ENCODE data around the gene MMP15.

Gene MMP15

GRCh38 chr16:58020628-58021521 is 4.7 kb upstream of the MMP15 start:
- DNase-seq = peak; percentile 66 to 73

- no peak for DNase-seq
These were observed 3.6 kb upstream of the MMP15 start for GRCh38 chr16:58021661-58022551.

GRCh38 chr16:58022601-58023371 is 2.8 kb upstream of the MMP15 start:
- DNase-seq = no peak

GRCh38 chr16:58024486-58025350 is 836 bp upstream of the MMP15 start:
- DNase-seq = peak; percentile 23 to 32

- DNase-seq = peak; percentile 15 to 30
These were observed 668 bp downstream of the MMP15 start for GRCh38 chr16:58026139-58026704.

- DNase-seq = no peak
These were observed 1.2 kb downstream of the MMP15 start for GRCh38 chr16:58026705-58027160.

- no peak for DNase-seq
These were observed 1.8 kb downstream of the MMP15 start for GRCh38 chr16:58027161-58027915.

- DNase-seq = no peak
These were observed 2.4 kb downstream of the MMP15 start for GRCh38 chr16:58027916-58028455.

- DNase-seq = no peak
These were observed 3.1 kb downstream of the MMP15 start for GRCh38 chr16:58028541-58029070.

GRCh38 chr16:58029410-58029809 is 3.9 kb downstream of the MMP15 start:
- no peak for DNase-seq

GRCh38 chr16:58030136-58030840 is 4.7 kb downstream of the MMP15 start:
- no peak for DNase-seq

- no peak for DNase-seq
These were observed 5.7 kb downstream of the MMP15 start for GRCh38 chr16:58031016-58031800.

GRCh38 chr16:58032710-58033293 is 7.2 kb downstream of the MMP15 start:
- DNase-seq = no peak

- DNase-seq = no peak
These were observed 8.7 kb downstream of the MMP15 start for GRCh38 chr16:58034128-58034685.

GRCh38 chr16:58034774-58035173 is 9.2 kb downstream of the MMP15 start:
- DNase-seq = no peak

- no peak for DNase-seq
These were observed 10.0 kb downstream of the MMP15 start for GRCh38 chr16:58035356-58036170.

- no peak for DNase-seq
These were observed 11.4 kb downstream of the MMP15 start for GRCh38 chr16:58036943-58037342.
